HCT116 (cell line): ENCODE data around the gene ENTREP1. TPM values are rescaled to one million over a fixed set of nuclear protein-coding genes. Genes with fewer than 3 reads are reported as not detected.
"Not testable (repeated sequence)": the region's sequence is repeated elsewhere in the genome, so short reads cannot be mapped to it uniquely, and the experiment has no call there.

Source experiments
- ATAC-seq: fragments of 200-7000 bp; cut with Tn5 transposase; 2 replicates; pipeline ENCODE4 v1.9.1; 2020; ENCODE audit warnings: mild to moderate bottlenecking, moderate library complexity
- BruUV-seq: library from RNA; stranded (reverse); fragments of 400-500 nt; replicated peaks from 2 replicates; lab custom pipeline; 2021; lab: Mats Ljungman, UMichigan
- CTCF ChIA-PET: fragments of 300-600 bp; sonication (Branson Sonifier 250); formaldehyde crosslinking; loops from one replicate; lab custom pipeline; 2021; ENCODE audit warnings: antibody characterized with exemption; lab: Charles Lee
- POLR2A ChIA-PET: fragments of 300-600, 350-600 bp; sonication (Branson Sonifier 250); formaldehyde crosslinking; loops from one replicate; lab custom pipeline; 2021; ENCODE audit warnings: antibody characterized with exemption; lab: Charles Lee
- RAD21 ChIA-PET, 2 experiments: fragments of 300-600 bp; sonication (Branson Sonifier 250); formaldehyde crosslinking; loops; one replicate each; lab custom pipeline; 2023; ENCODE audit warnings: low total read pairs in 2 of 2; ENCODE audit not compliant: uncharacterized antibody in 2 of 2, unreplicated experiment in 2 of 2, low non-redundant PET in 1 of 2; lab: Charles Lee
- DNase-seq: peaks from one replicate; pipeline ENCODE4 v3.0.0-alpha.2; 2010; ENCODE audit warnings: low read depth, low spot score
- H2AFZ ChIP-seq: fragments of 200-600 bp; shearing (Covaris generic), sonication (generic); 2 replicates; pipeline ENCODE4 v1.6.1; 2017; ENCODE audit warnings: low read depth, mixed run types, mixed read lengths, antibody characterized with exemption, low read length; ENCODE audit not compliant: poor library complexity, severe bottlenecking
- H3K27ac ChIP-seq: 2 replicates; pipeline ENCODE4 v1.5.1; 2012; ENCODE audit warnings: low read depth, low read length
- H3K27me3 ChIP-seq: fragments of 200-600 bp; sonication (generic); 2 replicates; pipeline ENCODE4 v1.6.1; 2016; ENCODE audit warnings: mixed run types, low read length, mixed read lengths; ENCODE audit not compliant: insufficient read depth
- H3K36me3 ChIP-seq, 2 experiments: fragments of 200-500 bp in 1 of 2; fragments of 200-600 bp in 1 of 2; sonication (Bioruptor generic) in 1 of 2; sonication (generic) in 1 of 2; 2 replicates each; pipeline versions ENCODE4 v1.5.1 to v1.6.1; 2014 to 2016; ENCODE audit warnings: low read length in 2 of 2, inconsistent platforms in 1 of 2, mixed read lengths in 1 of 2, mixed run types in 1 of 2; ENCODE audit not compliant: insufficient read depth in 2 of 2, control insufficient read depth in 1 of 2
- H3K4me1 ChIP-seq, 2 experiments: fragments of 200-600 bp in 1 of 2; sonication (generic) in 1 of 2; 2 replicates each; pipeline versions ENCODE4 v1.5.1 to v1.6.1; 2012 to 2017; ENCODE audit warnings: low read length in 2 of 2, inconsistent platforms in 1 of 2, mild to moderate bottlenecking in 1 of 2, mixed read lengths in 1 of 2, mixed run types in 1 of 2, moderate library complexity in 1 of 2; ENCODE audit not compliant: insufficient read depth in 2 of 2, control insufficient read depth in 1 of 2
- H3K4me2 ChIP-seq: fragments of 200-600 bp; sonication (generic); 2 replicates; pipeline ENCODE4 v1.6.1; 2017; ENCODE audit warnings: mixed run types, low read length, mixed read lengths
- H3K4me3 ChIP-seq, 2 experiments: fragments of 200-600 bp in 1 of 2; sonication (generic) in 1 of 2; replicated peaks in 1 of 2; 2 replicates each; pipeline ENCODE4 v1.5.1; 2011 to 2016; ENCODE audit warnings: low read length in 2 of 2, control low read depth in 1 of 2, low read depth in 1 of 2, mild to moderate bottlenecking in 1 of 2, mixed read lengths in 1 of 2, mixed run types in 1 of 2
- H3K79me2 ChIP-seq: fragments of 200-600 bp; sonication (generic); 2 replicates; pipeline ENCODE4 v1.6.1; 2017; ENCODE audit warnings: mild to moderate bottlenecking, mixed run types, low read length, moderate library complexity, mixed read lengths; ENCODE audit not compliant: insufficient read depth
- H3K9ac ChIP-seq: fragments of 200-600 bp; sonication (generic); 2 replicates; pipeline ENCODE4 v1.6.1; 2016; ENCODE audit warnings: low read length, mixed read lengths
- H3K9me2 ChIP-seq: fragments of 200-600 bp; sonication (generic), shearing (Covaris generic); 2 replicates; pipeline ENCODE4 v1.6.1; 2017; ENCODE audit warnings: mixed run types, mild to moderate bottlenecking, moderate library complexity; ENCODE audit not compliant: insufficient read depth
- H3K9me3 ChIP-seq, 2 experiments: fragments of 200-500 bp in 1 of 2; fragments of 200-600 bp in 1 of 2; sonication (Bioruptor generic) in 1 of 2; sonication (generic) in 1 of 2; 2 replicates each; pipeline ENCODE4 v1.6.1; 2014 to 2017; ENCODE audit warnings: low read length in 2 of 2, mixed read lengths in 2 of 2, inconsistent platforms in 1 of 2, low read depth in 1 of 2, mild to moderate bottlenecking in 1 of 2, mixed run types in 1 of 2, moderate library complexity in 1 of 2; ENCODE audit not compliant: control insufficient read depth in 1 of 2, insufficient read depth in 1 of 2
- H4K20me1 ChIP-seq: fragments of 200-600 bp; sonication (generic), shearing (Covaris generic); 2 replicates; pipeline ENCODE4 v1.6.1; 2017; ENCODE audit warnings: mixed run types, mild to moderate bottlenecking, moderate library complexity; ENCODE audit not compliant: insufficient read depth
- ELF1 ChIP-seq: IDR thresholded peaks from 2 replicates; pipeline ENCODE4 v1.6.1; 2012; ENCODE audit warnings: low read depth, borderline replicate concordance
- POLR2A ChIP-seq: IDR thresholded peaks from 2 replicates; pipeline ENCODE4 v1.7.0; 2011; ENCODE audit warnings: borderline replicate concordance; ENCODE audit not compliant: insufficient read depth, insufficient read length; ENCODE audit errors: extremely low read depth
- RAD21 ChIP-seq: IDR thresholded peaks from 2 replicates; pipeline ENCODE4 v1.6.1; 2012; ENCODE audit warnings: low read depth, mild to moderate bottlenecking
- YY1 ChIP-seq: IDR thresholded peaks from 2 replicates; pipeline ENCODE4 v1.6.1; 2011; ENCODE audit warnings: low read length, low read depth, moderate library complexity, mild to moderate bottlenecking; ENCODE audit not compliant: insufficient replicate concordance; ENCODE audit errors: extremely low read depth
- intact Hi-C: fragments of 100-400 bp; cut with micrococcal nuclease; formaldehyde crosslinking; loops from 2 replicates; pipeline ENCODE4 v1.10.0; 2022
- total RNA-seq: library from RNA; stranded (reverse); gene quantifications from one replicate; pipeline ENCODE4 v1.2.1, GENCODE V29; 2021; ENCODE audit not compliant: unreplicated experiment

ENTREP1 gene
- total RNA-seq, 1 experiment from 2014 or later, result 1.1 TPM

DNA sequence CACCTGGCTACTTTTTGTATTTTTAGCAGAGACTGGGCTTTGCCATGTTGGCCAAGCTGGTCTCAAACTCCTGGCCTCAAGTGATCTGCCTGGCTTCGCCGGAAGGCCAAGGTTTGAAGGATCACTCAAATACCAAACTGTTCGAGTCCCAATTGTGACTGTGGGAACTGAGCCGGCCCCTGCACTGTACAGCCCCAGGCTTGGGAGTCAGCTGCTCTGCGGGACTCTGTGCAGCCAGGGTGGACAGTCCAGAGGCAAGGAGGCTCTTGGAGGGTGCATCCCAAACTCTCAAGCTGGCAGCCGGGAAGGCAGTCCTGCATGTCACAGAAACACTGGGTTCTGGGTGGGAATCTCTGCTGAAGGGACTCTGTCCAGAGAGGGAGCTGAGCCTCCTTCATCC lies 109.0 kb downstream of the ENTREP1 start:
- ATAC-seq, result no peak
- Histone ChIP-seq H3K27ac (no peak overlapping the region), H3K79me2 (no peaks in the 10 kb centered on the region), H3K4me2 (no peak overlapping the region), H3K36me3 (no peaks in the 10 kb centered on the region), H2AFZ (no peak overlapping the region), H3K27me3 (0 out of 2 replicates have a peak, but pooled peaks cover 5% of the 10 kb centered on the region), H3K9me2 (no peaks in the 10 kb centered on the region), H4K20me1 (no peaks in the 10 kb centered on the region), H3K4me3 (no peak overlapping the region), H3K9ac (no peak overlapping the region), H3K9me3 (no peaks in the 10 kb centered on the region), H3K4me1 (no peaks in the 10 kb centered on the region)
- ChIA-PET CTCF (no interaction called here), RAD21 (no interaction called here), POLR2A (no interaction called here)
- no TSS peak for BruUV-seq
- intact Hi-C loops, result no loop called here
- no peak for DNase-seq
- TF ChIP-seq POLR2A (no peak), RAD21 (no peak), ELF1 (no peak), YY1 (no peak)

DNA sequence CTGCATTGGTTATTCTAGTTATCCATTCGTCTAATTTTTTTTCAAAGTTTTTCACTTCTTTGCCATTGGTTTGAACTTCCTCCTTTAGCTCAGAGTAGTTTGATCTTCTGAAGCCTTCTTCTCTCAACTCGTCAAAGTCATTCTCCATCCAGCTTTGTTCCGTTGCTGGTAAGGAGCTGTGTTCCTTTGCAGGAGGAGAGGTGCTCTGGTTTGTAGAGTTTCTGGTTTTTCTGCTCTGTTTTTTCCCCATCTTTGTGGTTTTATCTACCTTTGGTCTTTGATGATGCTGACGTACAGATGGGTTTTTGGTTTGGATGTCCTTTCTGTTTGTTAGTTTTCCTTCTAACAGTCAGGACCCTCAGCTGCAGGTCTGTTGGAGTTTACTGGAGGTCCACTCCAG lies 114.6 kb downstream of the ENTREP1 start:
- RAD21 ChIA-PET, intact Hi-C loops, DNase-seq, CTCF ChIA-PET, H3K9me3 ChIP-seq, H3K9ac ChIP-seq, H3K9me2 ChIP-seq, H3K27ac ChIP-seq, BruUV-seq, H3K36me3 ChIP-seq, H3K79me2 ChIP-seq, POLR2A ChIA-PET, H2AFZ ChIP-seq, H3K4me2 ChIP-seq, H3K4me1 ChIP-seq, H3K4me3 ChIP-seq, ATAC-seq, H4K20me1 ChIP-seq: not testable (repeated sequence)
- H3K27me3 ChIP-seq, result peaks cover 19% of the 10 kb centered on the region; the same call in 1 of the 2 replicates

DNA sequence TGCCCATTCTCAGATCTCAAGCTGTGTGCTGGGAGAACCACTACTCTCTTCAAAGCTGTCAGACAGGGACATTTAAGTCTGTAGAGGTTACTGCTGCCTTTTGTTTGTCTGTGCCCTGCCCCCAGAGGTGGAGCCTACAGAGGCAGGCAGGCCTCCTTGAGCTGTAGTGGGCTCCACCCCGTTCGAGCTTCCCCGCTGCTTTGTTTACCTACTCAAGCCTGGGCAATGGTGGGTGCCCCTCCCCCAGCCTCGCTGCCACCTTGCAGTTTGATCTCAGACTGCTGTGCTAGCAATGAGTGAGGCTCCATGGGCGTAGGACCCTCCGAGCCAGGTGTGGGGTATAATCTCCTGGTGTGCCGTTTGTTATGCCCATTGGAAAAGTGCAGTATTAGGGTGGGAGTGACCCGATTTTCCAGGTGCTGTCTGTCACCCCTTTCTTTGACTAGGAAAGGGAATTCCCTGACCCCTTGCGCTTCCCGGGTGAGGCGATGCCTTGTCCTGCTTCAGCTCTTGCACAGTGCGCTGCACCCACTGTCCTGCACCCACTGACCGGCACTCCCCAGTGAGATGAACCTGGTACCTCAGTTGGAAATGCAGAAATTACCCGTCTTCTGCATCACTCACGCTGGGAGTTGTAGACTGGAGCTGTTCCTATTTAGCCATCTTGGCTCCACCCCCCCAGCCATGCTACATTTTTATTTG lies 115.4 kb downstream of the ENTREP1 start:
- H3K9me3 ChIP-seq, H3K4me1 ChIP-seq, H3K4me2 ChIP-seq, RAD21 ChIA-PET, H3K9ac ChIP-seq, H3K79me2 ChIP-seq, H4K20me1 ChIP-seq, ATAC-seq, CTCF ChIA-PET, H2AFZ ChIP-seq, H3K4me3 ChIP-seq, intact Hi-C loops, H3K36me3 ChIP-seq, POLR2A ChIA-PET, DNase-seq, H3K27ac ChIP-seq, BruUV-seq, H3K9me2 ChIP-seq: not testable (repeated sequence)
- peaks cover 27% of the 10 kb centered on the region; the same call in 1 of the 2 replicates for H3K27me3 ChIP-seq
